ENCODE results near the gene IL9.

IL9 gene

DNA sequence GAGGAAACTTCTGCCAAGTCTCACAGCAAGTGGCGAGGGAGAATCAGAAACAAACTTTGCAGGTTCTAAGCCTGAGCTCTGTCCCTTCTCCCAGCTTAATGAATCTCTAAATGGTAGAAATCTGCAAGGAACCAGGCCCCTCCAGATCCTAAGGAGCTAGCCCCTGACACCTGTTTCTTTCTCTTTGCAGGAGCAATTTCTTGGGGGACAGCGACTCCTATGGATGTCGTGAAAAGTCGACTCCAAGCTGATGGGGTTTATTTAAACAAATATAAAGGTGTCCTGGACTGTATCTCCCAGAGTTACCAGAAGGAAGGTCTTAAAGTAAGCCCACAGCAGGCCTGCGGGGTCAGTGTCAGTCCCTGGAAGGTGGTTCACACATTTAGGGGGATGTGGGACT lies 21.8 kb downstream of the IL9 start:
- Histone ChIP-seq H3K4me1 (ENCODE audit: control insufficient read depth in 2 of 2, insufficient read depth in 1 of 2, low read depth in 1 of 2, low read length in 2 of 2) (peaks cover 0 to 2% of the 10 kb centered on the region in 2 donors), H3K4ac (ENCODE audit: low read length) (no peak overlapping the region), H2BK120ac (ENCODE audit: low read depth, low read length) (no peak overlapping the region), H3K9me3 (replicated peaks in 1 of 2; ENCODE audit: control insufficient read depth in 2 of 2, insufficient read depth in 1 of 2, low read depth in 1 of 2, low read length in 2 of 2) (no peaks in the 10 kb centered on the region), H3K36me3 (replicated peaks in 1 of 2; ENCODE audit: control insufficient read depth in 2 of 2, insufficient read depth in 2 of 2, low read length in 2 of 2) (no peaks in the 10 kb centered on the region), H3K27me3 (ENCODE audit: control insufficient read depth in 3 of 3, insufficient read depth in 3 of 3, low read depth in 1 of 3, low read length in 3 of 3) (no peaks in the 10 kb centered on the region), H2BK12ac (ENCODE audit: low read length) (no peak overlapping the region), H4K8ac (ENCODE audit: low read depth, low read length) (no peak overlapping the region), H2AK5ac (ENCODE audit: low read depth, low read length) (peak overlapping the region; percentile 16), H3K4me3 (ENCODE audit: low read length in 2 of 2) (no peak overlapping the region), H3K9ac (ENCODE audit: low read depth, low read length, poor library complexity) (no peak overlapping the region), H2BK5ac (ENCODE audit: low read length) (no peak overlapping the region), H3K23ac (ENCODE audit: low read depth, low read length, poor library complexity) (no peak overlapping the region), H2BK15ac (ENCODE audit: low read length) (no peak overlapping the region), H2AFZ (ENCODE audit: low read length) (no peak overlapping the region), H3K4me2 (ENCODE audit: insufficient read depth, low read length, poor library complexity, severe bottlenecking) (no peak overlapping the region), H3K27ac (replicated peaks; ENCODE audit: low read length) (no peak overlapping the region), H3K18ac (ENCODE audit: low read length) (no peak overlapping the region), H4K91ac (ENCODE audit: low read depth, low read length, poor library complexity) (no peak overlapping the region), H3K79me1 (ENCODE audit: low read depth, low read length) (no peaks in the 10 kb centered on the region), H3K14ac (ENCODE audit: low read length) (no peak overlapping the region)
- no CpG with 5 or more reads among the region's 5 CpGs for WGBS, 2 donors (ENCODE audit: extremely low coverage in 2 of 2, insufficient read length in 2 of 2, insufficient replicate concordance in 1 of 2)
- no peak for DNase-seq (ENCODE audit: low spot score)

DNA sequence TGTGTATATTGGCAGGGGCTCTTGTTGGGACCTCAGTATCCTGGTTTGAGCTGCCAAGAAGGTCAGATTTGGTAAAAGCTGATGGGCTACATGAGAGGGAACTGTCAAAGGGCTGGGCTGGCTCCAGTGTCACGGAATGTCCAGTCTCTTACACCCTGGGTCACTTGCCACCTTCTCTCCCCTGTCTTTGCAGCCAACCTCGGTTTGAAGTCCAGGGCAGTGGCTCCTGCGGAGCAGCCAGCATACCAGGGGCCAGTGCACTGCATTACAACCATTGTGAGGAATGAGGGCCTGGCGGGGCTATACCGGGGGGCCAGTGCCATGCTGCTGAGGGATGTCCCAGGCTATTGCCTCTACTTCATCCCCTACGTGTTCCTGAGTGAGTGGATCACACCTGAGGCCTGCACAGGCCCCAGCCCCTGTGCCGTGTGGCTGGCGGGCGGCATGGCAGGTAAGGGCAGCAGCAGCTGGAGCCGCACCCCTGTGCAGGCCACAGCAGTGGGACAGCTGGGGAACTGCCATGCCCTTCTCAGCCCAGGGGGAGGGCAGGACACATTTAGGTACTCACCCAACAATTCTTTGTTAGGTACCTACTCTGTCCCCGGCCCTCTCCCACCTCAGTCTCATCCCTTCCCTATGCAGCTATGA lies 24.2 kb downstream of the IL9 start:
- no peak overlapping the region for H2BK120ac ChIP-seq (ENCODE audit: low read depth, low read length)
- no peak overlapping the region for H3K23ac ChIP-seq (ENCODE audit: low read depth, low read length, poor library complexity)
- no peaks in the 10 kb centered on the region for H3K27me3 ChIP-seq (ENCODE audit: control insufficient read depth in 3 of 3, insufficient read depth in 3 of 3, low read depth in 1 of 3, low read length in 3 of 3)
- H3K4me2 ChIP-seq (ENCODE audit: insufficient read depth, low read length, poor library complexity, severe bottlenecking), result no peak overlapping the region
- H2AFZ ChIP-seq (ENCODE audit: low read length), result no peak overlapping the region
- no peak overlapping the region for H4K8ac ChIP-seq (ENCODE audit: low read depth, low read length)
- H3K4ac ChIP-seq (ENCODE audit: low read length), result no peak overlapping the region
- H3K18ac ChIP-seq (ENCODE audit: low read length), result peak overlapping the region; percentile 35
- H3K14ac ChIP-seq (ENCODE audit: low read length), result no peak overlapping the region
- H4K91ac ChIP-seq (ENCODE audit: low read depth, low read length, poor library complexity), result no peak overlapping the region
- no peak overlapping the region for H2BK15ac ChIP-seq (ENCODE audit: low read length)
- H2AK5ac ChIP-seq (ENCODE audit: low read depth, low read length), result peak overlapping the region; percentile 34
- no peaks in the 10 kb centered on the region for H3K9me3 ChIP-seq (replicated peaks in 1 of 2; ENCODE audit: control insufficient read depth in 2 of 2, insufficient read depth in 1 of 2, low read depth in 1 of 2, low read length in 2 of 2)
- H2BK12ac ChIP-seq (ENCODE audit: low read length), result peak overlapping the region; percentile 46
- no peaks in the 10 kb centered on the region for H3K79me1 ChIP-seq (ENCODE audit: low read depth, low read length)
- H2BK5ac ChIP-seq (ENCODE audit: low read length), result no peak overlapping the region
- no peak overlapping the region for H3K9ac ChIP-seq (ENCODE audit: low read depth, low read length, poor library complexity)
- peak overlapping the region in 1 of 2 donors; percentile 41 for H3K4me3 ChIP-seq (ENCODE audit: low read length in 2 of 2)
- no peak for DNase-seq (ENCODE audit: low spot score)
- no peaks in the 10 kb centered on the region for H3K36me3 ChIP-seq (replicated peaks in 1 of 2; ENCODE audit: control insufficient read depth in 2 of 2, insufficient read depth in 2 of 2, low read length in 2 of 2)
- H3K27ac ChIP-seq (replicated peaks; ENCODE audit: low read length), result no peak overlapping the region
- peaks cover 0 to 2% of the 10 kb centered on the region in 2 donors for H3K4me1 ChIP-seq (ENCODE audit: control insufficient read depth in 2 of 2, insufficient read depth in 1 of 2, low read depth in 1 of 2, low read length in 2 of 2)
- no CpG with 5 or more reads among the region's 11 CpGs for WGBS, 2 donors (ENCODE audit: extremely low coverage in 2 of 2, insufficient read length in 2 of 2, insufficient replicate concordance in 1 of 2)

DNA sequence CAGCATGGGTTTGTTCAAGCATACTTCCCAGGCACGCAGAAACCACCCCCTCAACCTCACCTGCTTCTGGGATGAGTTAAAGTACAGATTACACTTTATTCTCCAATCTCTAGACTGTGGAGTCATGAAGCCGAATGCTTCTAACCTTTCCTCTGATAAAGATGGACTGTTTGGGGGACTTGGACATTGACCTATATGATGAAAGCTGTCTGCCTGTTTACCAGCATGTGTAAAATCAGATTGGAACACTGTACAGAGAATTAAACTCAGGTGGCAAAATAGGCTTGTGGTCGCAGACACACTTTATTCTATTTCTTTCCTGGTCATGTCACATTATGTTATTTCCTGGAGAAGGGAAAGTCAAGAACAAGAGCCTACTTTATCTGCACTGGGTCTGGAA lies 25.7 kb downstream of the IL9 start:
- H2AFZ ChIP-seq (ENCODE audit: low read length), result no peak overlapping the region
- H3K9me3 ChIP-seq (replicated peaks in 1 of 2; ENCODE audit: control insufficient read depth in 2 of 2, insufficient read depth in 1 of 2, low read depth in 1 of 2, low read length in 2 of 2), result no peaks in the 10 kb centered on the region
- H3K18ac ChIP-seq (ENCODE audit: low read length), result no peak overlapping the region
- H4K91ac ChIP-seq (ENCODE audit: low read depth, low read length, poor library complexity), result no peak overlapping the region
- no peak overlapping the region for H2BK120ac ChIP-seq (ENCODE audit: low read depth, low read length)
- no peak overlapping the region for H3K14ac ChIP-seq (ENCODE audit: low read length)
- no peaks in the 10 kb centered on the region for H3K36me3 ChIP-seq (replicated peaks in 1 of 2; ENCODE audit: control insufficient read depth in 2 of 2, insufficient read depth in 2 of 2, low read length in 2 of 2)
- H3K9ac ChIP-seq (ENCODE audit: low read depth, low read length, poor library complexity), result no peak overlapping the region
- no peak overlapping the region for H2AK5ac ChIP-seq (ENCODE audit: low read depth, low read length)
- WGBS, 2 donors (ENCODE audit: extremely low coverage in 2 of 2, insufficient read length in 2 of 2, insufficient replicate concordance in 1 of 2), result no CpG with 5 or more reads among the region's 3 CpGs
- no peak overlapping the region for H2BK12ac ChIP-seq (ENCODE audit: low read length)
- H3K27ac ChIP-seq (replicated peaks; ENCODE audit: low read length), result no peak overlapping the region
- H3K4me3 ChIP-seq (ENCODE audit: low read length in 2 of 2), result no peak overlapping the region
- H3K23ac ChIP-seq (ENCODE audit: low read depth, low read length, poor library complexity), result no peak overlapping the region
- no peak overlapping the region for H2BK15ac ChIP-seq (ENCODE audit: low read length)
- no peak overlapping the region for H2BK5ac ChIP-seq (ENCODE audit: low read length)
- H3K4me1 ChIP-seq (ENCODE audit: control insufficient read depth in 2 of 2, insufficient read depth in 1 of 2, low read depth in 1 of 2, low read length in 2 of 2), result peaks cover 0 to 2% of the 10 kb centered on the region in 2 donors
- H4K8ac ChIP-seq (ENCODE audit: low read depth, low read length), result no peak overlapping the region
- H3K27me3 ChIP-seq (ENCODE audit: control insufficient read depth in 3 of 3, insufficient read depth in 3 of 3, low read depth in 1 of 3, low read length in 3 of 3), result no peaks in the 10 kb centered on the region
- no peak overlapping the region for H3K4ac ChIP-seq (ENCODE audit: low read length)
- DNase-seq (ENCODE audit: low spot score), result no peak
- no peaks in the 10 kb centered on the region for H3K79me1 ChIP-seq (ENCODE audit: low read depth, low read length)
- no peak overlapping the region for H3K4me2 ChIP-seq (ENCODE audit: insufficient read depth, low read length, poor library complexity, severe bottlenecking)

DNA sequence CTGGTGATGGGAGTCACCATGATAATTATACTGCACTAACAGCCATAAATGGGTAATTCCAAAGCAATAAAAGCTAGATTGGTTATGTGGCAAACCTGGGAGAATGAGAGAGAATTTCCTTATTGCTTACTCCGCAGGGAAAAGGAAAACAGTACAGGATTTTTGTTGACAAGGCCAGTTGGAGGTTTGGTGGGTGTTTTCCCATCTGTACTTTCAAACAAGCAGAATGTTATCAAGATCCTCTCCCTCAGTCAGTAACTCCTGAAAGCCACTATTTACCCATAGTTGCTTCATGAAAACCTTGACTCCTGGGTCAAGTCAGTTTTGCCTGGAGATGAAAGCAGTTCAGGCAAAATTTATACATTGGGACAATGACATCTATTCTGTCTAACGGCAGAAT lies 26.4 kb downstream of the IL9 start:
- WGBS, 2 donors (ENCODE audit: extremely low coverage in 2 of 2, insufficient read length in 2 of 2, insufficient replicate concordance in 1 of 2), result no CpG with 5 or more reads among the region's 2 CpGs
- H4K91ac ChIP-seq (ENCODE audit: low read depth, low read length, poor library complexity), result no peak overlapping the region
- no peak for DNase-seq (ENCODE audit: low spot score)
- no peak overlapping the region for H2BK120ac ChIP-seq (ENCODE audit: low read depth, low read length)
- no peak overlapping the region for H4K8ac ChIP-seq (ENCODE audit: low read depth, low read length)
- H3K4me3 ChIP-seq (ENCODE audit: low read length in 2 of 2), result no peak overlapping the region
- H3K27me3 ChIP-seq (ENCODE audit: control insufficient read depth in 3 of 3, insufficient read depth in 3 of 3, low read depth in 1 of 3, low read length in 3 of 3), result no peaks in the 10 kb centered on the region
- no peaks in the 10 kb centered on the region for H3K36me3 ChIP-seq (replicated peaks in 1 of 2; ENCODE audit: control insufficient read depth in 2 of 2, insufficient read depth in 2 of 2, low read length in 2 of 2)
- no peak overlapping the region for H2BK5ac ChIP-seq (ENCODE audit: low read length)
- H3K9me3 ChIP-seq (replicated peaks in 1 of 2; ENCODE audit: control insufficient read depth in 2 of 2, insufficient read depth in 1 of 2, low read depth in 1 of 2, low read length in 2 of 2), result no peaks in the 10 kb centered on the region
- H2AK5ac ChIP-seq (ENCODE audit: low read depth, low read length), result no peak overlapping the region
- no peak overlapping the region for H3K23ac ChIP-seq (ENCODE audit: low read depth, low read length, poor library complexity)
- H3K4me2 ChIP-seq (ENCODE audit: insufficient read depth, low read length, poor library complexity, severe bottlenecking), result no peak overlapping the region
- no peak overlapping the region for H2BK12ac ChIP-seq (ENCODE audit: low read length)
- no peak overlapping the region for H3K27ac ChIP-seq (replicated peaks; ENCODE audit: low read length)
- H2AFZ ChIP-seq (ENCODE audit: low read length), result no peak overlapping the region
- no peak overlapping the region for H3K14ac ChIP-seq (ENCODE audit: low read length)
- H3K18ac ChIP-seq (ENCODE audit: low read length), result no peak overlapping the region
- no peak overlapping the region for H2BK15ac ChIP-seq (ENCODE audit: low read length)
- no peak overlapping the region for H3K4ac ChIP-seq (ENCODE audit: low read length)
- peaks cover 0 to 2% of the 10 kb centered on the region in 2 donors for H3K4me1 ChIP-seq (ENCODE audit: control insufficient read depth in 2 of 2, insufficient read depth in 1 of 2, low read depth in 1 of 2, low read length in 2 of 2)
- no peak overlapping the region for H3K9ac ChIP-seq (ENCODE audit: low read depth, low read length, poor library complexity)
- H3K79me1 ChIP-seq (ENCODE audit: low read depth, low read length), result no peaks in the 10 kb centered on the region
